Tibial artery (tissue), 4 donors: Measurements from ENCODE around the gene VAV1.
"Not testable (repeated sequence)": the region's sequence is repeated elsewhere in the genome, so short reads cannot be mapped to it uniquely, and the experiment has no call there.

Experiments used
- DNase-seq, 2 donors: peaks; one replicate each; pipeline ENCODE4 v3.0.0-alpha.2; 2019
- H3K27ac ChIP-seq, 2 donors: fragments of 200-600 bp; sonication (generic) in 1 of 2; 1 replicate in 1 of 2; 2 replicates in 1 of 2; pipeline ENCODE4 v1.5.1; 2018 to 2019; ENCODE audit warnings: mild to moderate bottlenecking in 1 of 2
- H3K27me3 ChIP-seq, 2 donors: fragments of 200-600 bp; sonication (generic) in 1 of 2; one replicate each; pipeline versions ENCODE4 v1.5.1 to v1.6.0; 2016 to 2019
- H3K36me3 ChIP-seq, 3 donors: fragments of 200-600 bp; sonication (generic) in 2 of 3; one replicate each; pipeline ENCODE4 v1.5.1; 2016 to 2019; ENCODE audit warnings: mild to moderate bottlenecking in 2 of 3
- H3K4me1 ChIP-seq, 4 donors: fragments of 200-600 bp; sonication (generic) in 2 of 4; 1 replicate in 3 of 4; 2 replicates in 1 of 4; pipeline ENCODE4 v1.5.1; 2016 to 2019
- H3K4me3 ChIP-seq, 2 donors: fragments of 200-600 bp; sonication (generic) in 1 of 2; 1 replicate in 1 of 2; 2 replicates in 1 of 2; pipeline ENCODE4 v1.5.1; 2018 to 2019; ENCODE audit warnings: mild to moderate bottlenecking in 2 of 2
- H3K9me3 ChIP-seq, 3 donors: fragments of 200-600 bp; sonication (generic) in 1 of 3; one replicate each; pipeline ENCODE4 v1.5.1; 2016 to 2019
- CTCF ChIP-seq, 2 experiments: fragments of 200-600 bp in 1 of 2; fragments of 450-650 bp in 1 of 2; IDR thresholded peaks; one replicate each; pipeline ENCODE4 v1.5.1; 2017 to 2019; ENCODE audit warnings: antibody characterized with exemption in 2 of 2, mild to moderate bottlenecking in 1 of 2, moderate library complexity in 1 of 2
- intact Hi-C: fragments of 100-400 bp; cut with DNase I; formaldehyde crosslinking; loops from one replicate; pipeline ENCODE4 v1.15.0; 2023; ENCODE audit warnings: low total_unique reads

Gene VAV1

GRCh38 chr19:6754653-6755463 is 17.6 kb upstream of the VAV1 start:
- no peak for TF ChIP-seq CTCF (IDR thresholded peaks at IDR 0.05)
- intact Hi-C loops, result loop anchor here (10.0 kb wide), 1 partner anchor 120 kb away; no protein-coding TSS in a partner anchor
- Histone ChIP-seq H3K36me3 (peaks cover 20 to 62% (median 29%) of the 10 kb centered on the region in 3 donors), H3K9me3 (no peaks in the 10 kb centered on the region), H3K27ac (no peak overlapping the region), H3K27me3 (no peaks in the 10 kb centered on the region), H3K4me3 (no peak overlapping the region), H3K4me1 (peaks cover 0 to 11% (median 8%) of the 10 kb centered on the region in 4 donors)
- no peak for DNase-seq

- intact Hi-C loops, result no loop called here
- DNase-seq, result no peak
- Histone ChIP-seq H3K27me3 (peaks cover 0 to 23% of the 10 kb centered on the region in 2 donors), H3K36me3 (peaks cover 0 to 15% (median 0%) of the 10 kb centered on the region in 3 donors), H3K9me3 (no peaks in the 10 kb centered on the region), H3K4me1 (peaks cover 0 to 3% (median 0%) of the 10 kb centered on the region in 4 donors), H3K4me3 (no peak overlapping the region), H3K27ac (no peak overlapping the region)
- TF ChIP-seq CTCF (IDR thresholded peaks at IDR 0.05), result no peak
Measured at GRCh38 chr19:6760606-6761005, 11.9 kb upstream of the VAV1 start.

- H3K4me3 ChIP-seq, result no peak overlapping the region
- intact Hi-C loops, result no loop called here
- DNase-seq, result no peak
- peaks cover 0 to 28% of the 10 kb centered on the region in 2 donors for H3K27me3 ChIP-seq
- no peak overlapping the region for H3K27ac ChIP-seq
- peaks cover 0 to 15% (median 0%) of the 10 kb centered on the region in 3 donors for H3K36me3 ChIP-seq
- no peak for TF ChIP-seq CTCF (IDR thresholded peaks at IDR 0.05)
- peaks cover 0 to 6% (median 0%) of the 10 kb centered on the region in 4 donors for H3K4me1 ChIP-seq
- H3K9me3 ChIP-seq, result no peaks in the 10 kb centered on the region
Measured at GRCh38 chr19:6761053-6761676, 11.3 kb upstream of the VAV1 start.

GRCh38 chr19:6762253-6762797 is 10.2 kb upstream of the VAV1 start:
- H3K27ac ChIP-seq, result not testable (repeated sequence)
- H3K27me3 ChIP-seq, result peaks cover under 1 to 39% of the 10 kb centered on the region in 2 donors

GRCh38 chr19:6765738-6766356 is 6.7 kb upstream of the VAV1 start:
- Histone ChIP-seq H3K9me3 (no peaks in the 10 kb centered on the region), H3K36me3 (peaks cover 0 to 5% (median 0%) of the 10 kb centered on the region in 3 donors), H3K4me1 (peaks cover 0 to 23% (median 6%) of the 10 kb centered on the region in 4 donors), H3K27ac (no peak overlapping the region), H3K27me3 (peaks cover 4 to 53% of the 10 kb centered on the region in 2 donors), H3K4me3 (no peak overlapping the region)
- no peak for TF ChIP-seq CTCF (IDR thresholded peaks at IDR 0.05)
- intact Hi-C loops, result no loop called here
- DNase-seq, result no peak

More at GRCh38 chr19:6762253-6762797, 10.2 kb upstream of the VAV1 start:
- H3K9me3 ChIP-seq, H3K4me3 ChIP-seq, intact Hi-C loops, DNase-seq: not testable (repeated sequence)
- Histone ChIP-seq H3K36me3 (peaks cover 0 to 15% (median 0%) of the 10 kb centered on the region in 3 donors), H3K4me1 (peaks cover 0 to 17% (median 3%) of the 10 kb centered on the region in 4 donors)
